NCI-H187 (cell line): ENCODE data around the gene LMBR1.
"Not testable (repeated sequence)": the region's sequence is repeated elsewhere in the genome, so short reads cannot be mapped to it uniquely, and the experiment has no call there.

Source experiments
- DNase-seq, 2 experiments: peaks; one replicate each; lab custom pipeline; 2025; lab: John Stamatoyannopoulos, UW

The LMBR1 gene

GRCh38 chr7:156845379-156846101 lies 47.4 kb downstream of the LMBR1 start:
- DNase-seq: no peak

GRCh38 chr7:156843582-156843981 lies 49.4 kb downstream of the LMBR1 start:
- not testable (repeated sequence) for DNase-seq

GRCh38 chr7:156843157-156843556 lies 49.8 kb downstream of the LMBR1 start:
- no peak for DNase-seq

- DNase-seq: no peak
Observed at GRCh38 chr7:156842740-156843140, 50.2 kb downstream of the LMBR1 start.

GRCh38 chr7:156842317-156842716 lies 50.7 kb downstream of the LMBR1 start:
- DNase-seq: no peak

- no peak for DNase-seq
Observed at GRCh38 chr7:156841497-156841896, 51.5 kb downstream of the LMBR1 start.

- DNase-seq: no peak
Observed at GRCh38 chr7:156840134-156840533, 52.8 kb downstream of the LMBR1 start.

GRCh38 chr7:156836443-156836842 lies 56.5 kb downstream of the LMBR1 start:
- DNase-seq: no peak

GRCh38 chr7:156834462-156834861 lies 58.5 kb downstream of the LMBR1 start:
- DNase-seq: no peak

GRCh38 chr7:156833312-156833711 lies 59.7 kb downstream of the LMBR1 start:
- no peak for DNase-seq

GRCh38 chr7:156832195-156832877 lies 60.6 kb downstream of the LMBR1 start:
- no peak for DNase-seq

- no peak for DNase-seq
Observed at GRCh38 chr7:156829669-156830336, 63.2 kb downstream of the LMBR1 start.

- no peak for DNase-seq
Observed at GRCh38 chr7:156827587-156828203, 65.3 kb downstream of the LMBR1 start.

- no peak for DNase-seq
Observed at GRCh38 chr7:156823435-156823834, 69.5 kb downstream of the LMBR1 start.

- no peak for DNase-seq
Observed at GRCh38 chr7:156820445-156821063, 72.4 kb downstream of the LMBR1 start.

GRCh38 chr7:156819733-156820295 lies 73.2 kb downstream of the LMBR1 start:
- no peak for DNase-seq

- DNase-seq: no peak
Observed at GRCh38 chr7:156818133-156818532, 74.8 kb downstream of the LMBR1 start.

GRCh38 chr7:156816943-156817572 lies 75.9 kb downstream of the LMBR1 start:
- no peak for DNase-seq

GRCh38 chr7:156811706-156812105 lies 81.3 kb downstream of the LMBR1 start:
- no peak for DNase-seq

GRCh38 chr7:156803656-156804055 lies 89.3 kb downstream of the LMBR1 start:
- DNase-seq: not testable (repeated sequence)

GRCh38 chr7:156802214-156802613 lies 90.8 kb downstream of the LMBR1 start:
- no peak for DNase-seq
